PC-3 (cell line): ENCODE results near the gene CYB5R3. TPM values are rescaled to one million over a fixed set of nuclear protein-coding genes. Genes with fewer than 3 reads are reported as not detected.

Source experiments
- ATAC-seq: fragments of 200-7000 bp; cut with Tn5 transposase; 2 replicates; pipeline ENCODE4 v1.9.1; 2020; ENCODE audit warnings: mild to moderate bottlenecking, moderate library complexity
- BruUV-seq: library from RNA; stranded (reverse); fragments of 400-500 nt; replicated peaks from 2 replicates; lab custom pipeline; 2021; lab: Mats Ljungman, UMichigan
- CTCF ChIA-PET: fragments of 300-600 bp; sonication (Branson Sonifier 250); formaldehyde crosslinking; loops from one replicate; lab custom pipeline; 2022; ENCODE audit warnings: antibody characterized with exemption; lab: Charles Lee
- POLR2A ChIA-PET: fragments of 300-600 bp; sonication (Branson Sonifier 250); formaldehyde crosslinking; loops from one replicate; lab custom pipeline; 2022; ENCODE audit warnings: antibody characterized with exemption; ENCODE audit not compliant: unreplicated experiment; lab: Charles Lee
- DNase-seq: peaks from one replicate; pipeline ENCODE4 v3.0.0-alpha.2; 2015
- H2AFZ ChIP-seq: fragments of 300-600 bp; sonication (generic); 2 replicates; pipeline ENCODE4 v1.6.0; 2016; ENCODE audit warnings: antibody characterized with exemption, low read length
- H3F3A ChIP-seq: fragments of 300-600 bp; sonication (generic); one replicate; pipeline ENCODE4 v1.6.0; 2017; ENCODE audit warnings: antibody characterized with exemption, low read length, control low read depth, mild to moderate bottlenecking; ENCODE audit not compliant: unreplicated experiment
- H3K27ac ChIP-seq: fragments of 300-600 bp; sonication (generic); 2 replicates; pipeline ENCODE4 v1.5.1; 2016; ENCODE audit warnings: mild to moderate bottlenecking, low read length
- H3K27me3 ChIP-seq: fragments of 300-600 bp; sonication (generic); 2 replicates; pipeline ENCODE4 v1.6.1; 2016; ENCODE audit warnings: low read length, mixed read lengths
- H3K36me3 ChIP-seq: fragments of 300-600 bp; sonication (generic); 2 replicates; pipeline ENCODE4 v1.6.1; 2016; ENCODE audit warnings: low read depth, mixed run types, low read length, mixed read lengths
- H3K4me1 ChIP-seq: fragments of 300-600 bp; sonication (generic); 2 replicates; pipeline ENCODE4 v1.5.1; 2016; ENCODE audit warnings: low read length; ENCODE audit not compliant: insufficient read depth
- H3K4me2 ChIP-seq: fragments of 300-600 bp; sonication (generic); 2 replicates; pipeline ENCODE4 v1.6.0; 2016; ENCODE audit warnings: low read length
- H3K4me3 ChIP-seq: fragments of 300-600 bp; sonication (generic); 2 replicates; pipeline ENCODE4 v1.5.1; 2016; ENCODE audit warnings: mild to moderate bottlenecking, low read length, mixed read lengths
- H3K79me2 ChIP-seq: fragments of 300-600 bp; sonication (generic); 2 replicates; pipeline ENCODE4 v1.6.1; 2017; ENCODE audit warnings: low read length, mixed read lengths
- H3K9ac ChIP-seq: fragments of 300-600 bp; sonication (generic); 2 replicates; pipeline ENCODE4 v1.6.0; 2016; ENCODE audit warnings: mild to moderate bottlenecking, low read length
- H3K9me2 ChIP-seq: fragments of 300-600 bp; sonication (generic); replicated peaks from 2 replicates; pipeline ENCODE4 v1.6.1; 2016; ENCODE audit warnings: mixed run types, low read length, mixed read lengths
- H3K9me3 ChIP-seq: fragments of 300-600 bp; sonication (generic); 2 replicates; pipeline ENCODE4 v1.6.1; 2016; ENCODE audit warnings: low read length, mixed read lengths
- H4K20me1 ChIP-seq: fragments of 300-600 bp; sonication (generic); 2 replicates; pipeline ENCODE4 v1.6.1; 2016; ENCODE audit warnings: low read length, mixed read lengths
- EZH2 ChIP-seq: fragments of 300-600 bp; sonication (generic); IDR thresholded peaks from one replicate; pipeline ENCODE4 v1.6.1; 2017; ENCODE audit warnings: antibody characterized with exemption, mild to moderate bottlenecking, low read length; ENCODE audit not compliant: unreplicated experiment
- EZH2phosphoT487 ChIP-seq: fragments of 300-600 bp; sonication (generic); IDR thresholded peaks from 2 replicates; pipeline ENCODE4 v1.6.1; 2018; ENCODE audit warnings: mild to moderate bottlenecking, antibody characterized with exemption, low read length, borderline replicate concordance
- intact Hi-C: fragments of 100-400 bp; cut with micrococcal nuclease; formaldehyde crosslinking; loops from 2 replicates; pipeline ENCODE4 v1.9.0; 2023
- total RNA-seq: library from RNA; depleted of rRNA; stranded (reverse); fragments of >200 nt; gene quantifications from 2 replicates; pipeline ENCODE4 v1.2.3, GENCODE V29; 2014
- TF ChIP-seq, protein P1 (sequence below): fragments of 300-600 bp; sonication (generic); conservative IDR thresholded peaks from 2 replicates; pipeline ENCODE4 v1.5.1; 2017; ENCODE audit warnings: antibody characterized with exemption, low read depth, mild to moderate bottlenecking, low read length

CYB5R3 gene
- total RNA-seq, 1 experiment from 2014 or later: 73.3 TPM

DNA sequence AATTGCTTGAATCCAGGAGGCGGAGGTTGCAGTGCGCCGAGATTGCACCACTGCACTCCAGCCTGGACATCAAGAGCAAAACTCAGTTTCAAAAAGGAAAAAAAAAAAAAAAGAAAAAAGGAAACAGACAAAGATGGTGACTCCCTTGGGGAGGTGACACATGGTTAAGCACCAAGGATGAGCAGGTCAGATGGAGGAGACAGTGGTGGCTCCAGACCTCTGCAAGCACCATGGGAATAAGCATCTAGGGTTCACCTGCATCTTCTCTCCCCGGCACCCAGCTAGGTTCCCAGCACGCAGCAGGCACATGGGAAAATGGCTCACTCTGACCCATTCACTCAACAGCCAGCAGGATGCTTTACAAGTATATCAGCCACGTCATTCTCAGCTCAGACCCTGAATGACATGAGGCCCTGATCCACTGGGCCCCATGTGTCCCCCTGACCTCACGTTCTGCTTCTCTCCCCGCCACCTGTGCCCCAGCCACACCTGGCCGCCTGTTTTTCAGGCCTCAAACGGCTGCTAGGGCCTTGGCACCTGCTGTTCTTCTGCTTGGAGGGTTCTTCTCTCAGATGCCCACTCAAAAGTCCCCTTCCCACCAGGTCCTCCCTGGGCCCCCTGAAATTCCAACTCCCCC lies 47.3 kb upstream of the CYB5R3 start:
- Histone ChIP-seq H3K4me3 (no peak overlapping the region), H3K27ac (no peak overlapping the region), H3K27me3 (no peaks in the 10 kb centered on the region), H3K9ac (no peak overlapping the region), H3F3A (no peaks in the 10 kb centered on the region), H2AFZ (no peak overlapping the region), H3K36me3 (no peaks in the 10 kb centered on the region), H4K20me1 (no peaks in the 10 kb centered on the region), H3K9me3 (no peaks in the 10 kb centered on the region), H3K4me1 (no peaks in the 10 kb centered on the region), H3K9me2 (no peaks in the 10 kb centered on the region), H3K4me2 (no peak overlapping the region), H3K79me2 (no peaks in the 10 kb centered on the region)
- TF ChIP-seq EZH2phosphoT487: no peak
- no peak for TF ChIP-seq EZH2
- TF ChIP-seq, protein P1, sequence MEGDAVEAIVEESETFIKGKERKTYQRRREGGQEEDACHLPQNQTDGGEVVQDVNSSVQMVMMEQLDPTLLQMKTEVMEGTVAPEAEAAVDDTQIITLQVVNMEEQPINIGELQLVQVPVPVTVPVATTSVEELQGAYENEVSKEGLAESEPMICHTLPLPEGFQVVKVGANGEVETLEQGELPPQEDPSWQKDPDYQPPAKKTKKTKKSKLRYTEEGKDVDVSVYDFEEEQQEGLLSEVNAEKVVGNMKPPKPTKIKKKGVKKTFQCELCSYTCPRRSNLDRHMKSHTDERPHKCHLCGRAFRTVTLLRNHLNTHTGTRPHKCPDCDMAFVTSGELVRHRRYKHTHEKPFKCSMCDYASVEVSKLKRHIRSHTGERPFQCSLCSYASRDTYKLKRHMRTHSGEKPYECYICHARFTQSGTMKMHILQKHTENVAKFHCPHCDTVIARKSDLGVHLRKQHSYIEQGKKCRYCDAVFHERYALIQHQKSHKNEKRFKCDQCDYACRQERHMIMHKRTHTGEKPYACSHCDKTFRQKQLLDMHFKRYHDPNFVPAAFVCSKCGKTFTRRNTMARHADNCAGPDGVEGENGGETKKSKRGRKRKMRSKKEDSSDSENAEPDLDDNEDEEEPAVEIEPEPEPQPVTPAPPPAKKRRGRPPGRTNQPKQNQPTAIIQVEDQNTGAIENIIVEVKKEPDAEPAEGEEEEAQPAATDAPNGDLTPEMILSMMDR: no peak
- intact Hi-C loops: no loop called here
- POLR2A ChIA-PET: no interaction called here
- CTCF ChIA-PET: no interaction called here
- BruUV-seq: no TSS peak
- DNase-seq (no peak), ATAC-seq (no peak)

GRCh38 chr22:42695294-42695693 lies 46.1 kb upstream of the CYB5R3 start:
- Histone ChIP-seq H3K9me3 (no peaks in the 10 kb centered on the region), H3K9me2 (no peaks in the 10 kb centered on the region), H3K27me3 (no peaks in the 10 kb centered on the region), H3K36me3 (no peaks in the 10 kb centered on the region), H3K4me1 (no peaks in the 10 kb centered on the region), H3K4me2 (no peak overlapping the region), H3K27ac (no peak overlapping the region), H3F3A (no peaks in the 10 kb centered on the region), H2AFZ (no peak overlapping the region), H4K20me1 (no peaks in the 10 kb centered on the region), H3K79me2 (no peaks in the 10 kb centered on the region), H3K9ac (no peak overlapping the region), H3K4me3 (no peak overlapping the region)
- ChIA-PET CTCF (no interaction called here), POLR2A (no interaction called here)
- ATAC-seq (no peak), DNase-seq (no peak)
- BruUV-seq: no TSS peak
- TF ChIP-seq, protein P1: no peak
- intact Hi-C loops: no loop called here

DNA sequence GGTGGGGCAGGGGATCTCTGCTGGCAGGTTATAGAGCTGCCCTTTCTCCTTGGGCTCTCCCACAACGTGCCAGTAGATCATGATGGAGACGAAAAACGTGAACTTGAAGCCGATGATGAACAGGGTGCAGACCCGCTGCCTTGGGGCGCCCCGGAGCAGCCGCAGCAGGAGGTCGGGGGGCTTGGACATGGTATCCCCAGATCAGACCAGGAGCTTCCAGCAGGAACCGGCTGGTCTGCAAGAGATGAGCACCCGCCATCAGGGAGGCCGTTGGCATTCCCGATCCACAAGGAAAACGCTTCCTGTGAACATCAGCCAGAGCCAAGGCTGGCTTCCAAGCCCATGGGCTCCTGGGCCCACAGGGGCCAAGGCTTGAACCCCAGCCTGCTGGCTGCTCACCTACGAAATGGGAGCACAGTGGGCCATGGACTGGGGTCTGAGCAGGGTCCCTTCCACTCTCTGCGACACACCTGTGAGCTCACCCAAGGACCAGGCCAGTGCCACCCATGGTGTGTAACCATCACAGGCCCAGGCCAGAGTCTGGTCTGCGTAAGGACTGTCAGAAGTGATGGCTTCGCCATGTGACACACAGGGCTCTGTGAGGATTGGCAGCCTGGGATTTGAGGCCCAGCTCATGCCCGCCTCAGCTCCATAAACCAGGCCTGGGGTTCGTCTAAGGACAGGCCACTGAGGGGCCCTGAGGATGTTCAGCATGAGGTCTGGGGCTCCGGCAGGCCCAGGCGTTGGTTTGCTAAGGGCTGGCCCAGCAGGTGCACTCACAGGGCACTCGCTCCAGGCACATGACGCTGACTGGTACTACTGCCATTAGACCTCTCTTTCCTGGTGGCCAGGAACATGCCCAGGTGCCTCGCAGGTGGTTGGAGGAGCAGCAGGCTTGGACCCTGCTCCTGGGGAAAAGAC lies 44.8 kb upstream of the CYB5R3 start:
- CTCF ChIA-PET: no interaction called here
- ATAC-seq: no peak

More for the DNA sequence above, 44.8 kb upstream of the CYB5R3 start:
- DNase-seq: no peak
- POLR2A ChIA-PET: no interaction called here
- H3K9me3 ChIP-seq: no peaks in the 10 kb centered on the region
- TF ChIP-seq EZH2phosphoT487 (no peak), EZH2 (no peak)
- TF ChIP-seq, protein P1: no peak
- H4K20me1 ChIP-seq: no peaks in the 10 kb centered on the region
- no peaks in the 10 kb centered on the region for H3F3A ChIP-seq
- intact Hi-C loops: no loop called here
- H3K9me2 ChIP-seq: no peaks in the 10 kb centered on the region
- H3K9ac ChIP-seq: no peak overlapping the region
- no TSS peak for BruUV-seq
- H3K27ac ChIP-seq: no peak overlapping the region
- no peaks in the 10 kb centered on the region for H3K36me3 ChIP-seq
- no peak overlapping the region for H3K4me2 ChIP-seq
- H3K4me1 ChIP-seq: peaks cover 1% of the 10 kb centered on the region
- no peak overlapping the region for H2AFZ ChIP-seq
- no peaks in the 10 kb centered on the region for H3K79me2 ChIP-seq
- no peaks in the 10 kb centered on the region for H3K27me3 ChIP-seq
- H3K4me3 ChIP-seq: no peak overlapping the region
